ENCODE results near the gene ABLIM2.

DNA sequence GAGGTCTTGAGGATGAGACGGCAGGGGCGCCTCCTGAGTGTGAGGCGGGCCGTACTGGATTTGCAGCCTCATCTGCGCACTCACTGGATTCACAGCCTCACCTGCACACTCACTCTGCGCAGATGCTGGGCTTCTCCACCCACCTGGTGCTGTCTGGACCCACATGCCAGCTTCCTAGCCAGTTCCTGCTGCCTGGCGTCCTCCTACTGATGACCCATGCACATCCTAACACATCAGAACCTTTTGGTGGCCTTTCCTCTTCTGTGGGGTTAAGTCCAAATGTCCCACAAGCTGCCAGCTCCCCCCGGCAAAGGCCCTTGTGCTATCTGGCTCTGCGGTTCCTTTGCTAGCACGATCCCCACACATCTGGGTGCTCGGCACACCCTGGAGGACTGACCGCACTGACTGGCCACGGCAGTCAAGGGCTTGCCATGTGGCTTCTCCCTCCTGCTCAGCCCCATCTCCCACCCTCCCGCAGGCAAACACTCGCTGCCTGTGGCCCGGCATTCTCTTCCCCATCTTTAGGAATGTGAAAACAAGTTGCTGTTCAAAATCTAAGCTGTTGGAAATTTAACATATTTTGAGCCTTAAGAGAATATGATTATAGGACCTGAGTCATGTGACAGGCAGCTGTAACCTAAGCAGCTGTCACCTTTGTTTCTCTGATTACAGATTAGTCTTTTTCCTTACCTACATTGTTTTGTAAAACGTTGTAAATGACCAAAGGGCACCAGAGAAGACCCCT lies 179.5 kb downstream of the ABLIM2 start:
- TF ChIP-seq, protein P1, sequence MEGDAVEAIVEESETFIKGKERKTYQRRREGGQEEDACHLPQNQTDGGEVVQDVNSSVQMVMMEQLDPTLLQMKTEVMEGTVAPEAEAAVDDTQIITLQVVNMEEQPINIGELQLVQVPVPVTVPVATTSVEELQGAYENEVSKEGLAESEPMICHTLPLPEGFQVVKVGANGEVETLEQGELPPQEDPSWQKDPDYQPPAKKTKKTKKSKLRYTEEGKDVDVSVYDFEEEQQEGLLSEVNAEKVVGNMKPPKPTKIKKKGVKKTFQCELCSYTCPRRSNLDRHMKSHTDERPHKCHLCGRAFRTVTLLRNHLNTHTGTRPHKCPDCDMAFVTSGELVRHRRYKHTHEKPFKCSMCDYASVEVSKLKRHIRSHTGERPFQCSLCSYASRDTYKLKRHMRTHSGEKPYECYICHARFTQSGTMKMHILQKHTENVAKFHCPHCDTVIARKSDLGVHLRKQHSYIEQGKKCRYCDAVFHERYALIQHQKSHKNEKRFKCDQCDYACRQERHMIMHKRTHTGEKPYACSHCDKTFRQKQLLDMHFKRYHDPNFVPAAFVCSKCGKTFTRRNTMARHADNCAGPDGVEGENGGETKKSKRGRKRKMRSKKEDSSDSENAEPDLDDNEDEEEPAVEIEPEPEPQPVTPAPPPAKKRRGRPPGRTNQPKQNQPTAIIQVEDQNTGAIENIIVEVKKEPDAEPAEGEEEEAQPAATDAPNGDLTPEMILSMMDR (conservative IDR thresholded peaks at IDR 0.05; ENCODE audit: low read depth, low read length) = no peak
- no peak for TF ChIP-seq EZH2 (IDR thresholded peaks at IDR 0.05; ENCODE audit: borderline replicate concordance, low read depth, low read length, poor library complexity, severe bottlenecking)
